ENCODE measurements around the gene TSPEAR.

DNA sequence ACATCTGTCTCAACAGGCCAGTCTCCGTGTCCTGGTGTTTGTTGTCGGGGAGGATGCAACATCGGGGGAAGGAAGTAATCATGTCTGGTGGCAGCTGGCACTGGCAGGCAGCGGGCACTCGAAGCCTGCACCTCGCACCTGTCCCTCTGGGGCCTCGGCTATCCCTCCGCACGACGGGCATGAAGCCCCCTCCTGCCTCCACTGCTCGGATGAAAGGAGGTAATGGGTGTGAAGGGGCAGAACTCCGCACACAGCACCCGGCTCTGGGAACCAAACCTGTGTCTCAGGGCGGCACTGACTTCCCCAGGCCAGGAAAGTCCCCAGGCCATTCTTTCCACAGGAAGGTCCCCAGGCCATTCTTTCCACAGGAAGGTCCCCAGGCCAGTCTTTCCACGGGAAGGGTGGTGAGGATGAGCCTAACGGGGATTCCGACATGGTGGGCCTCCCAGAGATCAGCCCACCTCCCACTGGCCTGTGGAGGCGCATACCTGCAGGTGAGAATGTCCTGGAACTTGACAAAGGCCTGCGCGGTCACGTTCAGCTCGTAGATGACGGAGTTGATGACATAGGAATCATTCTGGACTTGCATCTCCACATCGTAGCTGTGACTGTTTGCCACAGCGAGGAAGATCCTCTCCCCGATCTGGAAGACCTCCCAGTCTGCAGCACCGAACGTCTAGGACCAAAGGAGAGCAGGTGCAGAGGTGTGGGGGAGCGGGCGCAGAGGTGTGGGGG is 202.5 kb downstream of the TSPEAR start:
- TF ChIP-seq POLR2AphosphoS5 (IDR thresholded peaks at IDR 0.05; ENCODE audit: low read depth, low read length) (no peak), FOXP2 (optimal IDR thresholded peaks at IDR 0.05; ENCODE audit: borderline replicate concordance, extremely low read depth, extremely low read length, insufficient read depth) (no peak)

Measured in PFSK-1 (cell line).